GM15510 (cell line): ENCODE data around the gene BACH2.

Source experiments
- POLR2A ChIP-seq: IDR thresholded peaks from 3 replicates; pipeline ENCODE4 v1.6.1; 2011; ENCODE audit warnings: borderline replicate concordance; ENCODE audit not compliant: insufficient read length; ENCODE audit errors: extremely low read depth

Gene BACH2

DNA sequence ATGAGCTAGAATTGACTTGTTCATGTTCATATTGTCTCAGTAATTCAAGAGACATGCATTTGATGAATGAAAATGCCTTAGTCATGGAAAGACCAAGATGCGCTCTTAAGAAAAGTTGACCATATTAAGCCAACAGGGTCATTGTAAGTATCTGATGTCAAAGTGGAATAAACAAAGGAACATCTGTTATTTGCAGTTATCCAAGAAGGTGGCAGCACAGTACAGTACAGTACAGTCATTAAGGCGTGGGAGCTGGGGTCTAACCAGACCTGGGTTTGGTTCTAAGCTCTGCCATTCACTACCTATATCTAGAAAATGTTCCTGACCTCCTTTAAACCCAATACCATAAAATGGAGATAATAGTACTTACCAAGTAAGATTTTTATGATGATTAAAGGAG, 178.1 kb downstream of the BACH2 start:
- TF ChIP-seq POLR2A: no peak

- no peak for TF ChIP-seq POLR2A
Measured at GRCh38 chr6:90118069-90118468, 178.6 kb downstream of the BACH2 start.

GRCh38 chr6:90113389-90113788, 183.3 kb downstream of the BACH2 start:
- TF ChIP-seq POLR2A: no peak

DNA sequence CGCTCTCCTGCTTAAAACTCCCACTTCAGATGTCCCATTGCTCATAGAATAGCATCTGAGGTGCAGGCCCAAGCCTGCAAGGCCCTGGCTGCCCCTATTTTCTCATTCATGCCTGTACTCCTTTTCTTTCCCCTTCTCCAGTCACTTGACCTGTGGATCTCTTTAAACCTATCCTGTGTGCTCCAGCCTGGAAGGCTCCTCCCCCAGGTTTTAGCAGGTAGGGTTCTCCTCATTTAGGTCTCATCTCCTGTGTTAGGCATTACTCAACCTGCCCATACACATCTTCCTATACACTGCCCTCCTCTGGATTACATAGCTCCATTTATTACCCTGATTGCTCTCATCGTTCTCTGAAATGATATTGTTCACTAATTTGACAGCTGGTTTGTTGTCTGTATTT, 185.3 kb downstream of the BACH2 start:
- no peak for TF ChIP-seq POLR2A

DNA sequence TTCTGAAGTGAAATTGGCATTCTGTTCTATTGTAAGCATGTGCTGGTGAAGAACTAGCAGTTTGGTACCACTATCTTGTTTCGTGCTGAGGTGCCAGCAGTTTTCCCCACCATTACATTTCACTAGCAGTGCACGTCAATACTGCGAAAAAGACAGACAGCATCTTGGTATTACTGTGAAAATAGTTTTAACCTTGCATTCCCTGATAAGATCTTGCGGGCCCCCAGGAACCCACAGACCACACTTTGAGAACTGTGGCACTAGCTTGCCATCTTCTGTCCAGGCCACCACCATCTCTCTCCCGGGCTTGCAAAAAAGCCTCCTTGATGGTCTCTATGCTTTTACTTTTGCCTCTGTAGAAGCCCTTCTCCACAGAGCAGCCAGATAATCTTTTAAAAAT, 185.7 kb downstream of the BACH2 start:
- no peak for TF ChIP-seq POLR2A

- TF ChIP-seq POLR2A: no peak
Measured at GRCh38 chr6:90109141-90109540, 187.5 kb downstream of the BACH2 start.

GRCh38 chr6:90107771-90108282, 188.8 kb downstream of the BACH2 start:
- no peak for TF ChIP-seq POLR2A

DNA sequence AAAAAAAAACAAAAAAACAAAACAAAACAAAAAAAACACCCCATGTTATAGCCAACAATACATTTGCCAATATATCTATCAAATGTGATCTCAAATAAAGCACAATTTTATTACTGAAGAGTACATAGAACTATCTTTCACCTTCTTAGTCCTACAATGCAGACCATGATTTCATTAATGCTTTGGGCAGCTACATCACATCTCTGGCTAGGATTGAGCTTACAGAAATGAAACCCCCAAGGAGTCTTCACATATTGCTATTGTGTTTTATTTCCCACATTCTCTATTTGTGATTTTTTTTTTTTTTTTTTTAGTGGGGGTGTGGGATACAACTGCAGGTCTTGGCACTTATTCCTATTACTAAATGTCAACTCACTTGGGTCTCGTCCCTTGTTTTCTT, 189.3 kb downstream of the BACH2 start:
- no peak for TF ChIP-seq POLR2A

DNA sequence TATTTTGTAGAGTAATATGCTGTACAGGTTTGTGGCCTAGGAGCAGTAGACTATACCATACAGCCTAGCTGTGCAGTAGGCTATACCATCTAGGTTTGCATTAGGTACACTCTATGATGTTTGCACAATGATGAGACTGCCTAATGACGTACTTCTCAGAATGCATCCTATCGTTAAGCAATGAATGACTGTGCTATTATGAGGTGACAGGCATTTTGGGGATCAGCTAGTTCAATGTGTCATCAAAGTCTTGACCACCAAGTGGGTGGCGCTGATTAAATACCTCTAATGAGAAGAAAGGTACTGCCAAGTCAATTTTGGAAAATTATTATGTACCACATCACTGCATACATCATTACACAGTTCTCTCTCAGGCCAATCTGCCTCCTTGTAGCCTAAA, 190.2 kb downstream of the BACH2 start:
- no peak for TF ChIP-seq POLR2A

DNA sequence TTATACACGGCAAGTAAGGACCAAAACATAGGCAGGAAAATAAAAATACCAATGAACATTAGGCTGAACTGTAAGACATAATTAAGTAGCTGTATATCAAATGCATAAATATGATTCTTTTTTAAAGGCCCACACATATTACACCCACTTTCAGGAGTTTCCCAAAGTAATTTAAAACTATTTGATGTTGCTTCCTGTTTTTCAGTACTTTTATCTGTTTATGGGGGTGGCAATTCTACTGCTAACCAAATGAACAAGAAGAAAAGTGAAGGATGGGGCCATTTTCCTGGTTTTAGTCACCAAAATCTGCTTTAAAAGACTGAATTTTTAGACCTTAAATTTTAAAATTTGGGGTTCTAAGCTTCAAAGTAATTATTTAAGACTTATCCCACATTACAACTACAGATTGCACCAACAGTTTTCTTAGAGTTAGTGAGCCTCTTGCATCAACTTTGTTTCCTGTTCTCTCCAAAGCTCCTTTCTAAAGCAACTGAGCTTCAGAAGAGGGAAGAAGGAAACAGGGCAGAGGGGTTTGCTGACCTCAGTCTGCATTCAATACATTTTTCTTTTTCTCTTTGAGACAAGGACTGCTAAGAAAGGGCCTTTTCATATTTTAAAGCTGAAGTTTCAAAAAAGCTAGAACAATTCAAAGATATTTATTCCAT, 191.0 kb downstream of the BACH2 start:
- no peak for TF ChIP-seq POLR2A

DNA sequence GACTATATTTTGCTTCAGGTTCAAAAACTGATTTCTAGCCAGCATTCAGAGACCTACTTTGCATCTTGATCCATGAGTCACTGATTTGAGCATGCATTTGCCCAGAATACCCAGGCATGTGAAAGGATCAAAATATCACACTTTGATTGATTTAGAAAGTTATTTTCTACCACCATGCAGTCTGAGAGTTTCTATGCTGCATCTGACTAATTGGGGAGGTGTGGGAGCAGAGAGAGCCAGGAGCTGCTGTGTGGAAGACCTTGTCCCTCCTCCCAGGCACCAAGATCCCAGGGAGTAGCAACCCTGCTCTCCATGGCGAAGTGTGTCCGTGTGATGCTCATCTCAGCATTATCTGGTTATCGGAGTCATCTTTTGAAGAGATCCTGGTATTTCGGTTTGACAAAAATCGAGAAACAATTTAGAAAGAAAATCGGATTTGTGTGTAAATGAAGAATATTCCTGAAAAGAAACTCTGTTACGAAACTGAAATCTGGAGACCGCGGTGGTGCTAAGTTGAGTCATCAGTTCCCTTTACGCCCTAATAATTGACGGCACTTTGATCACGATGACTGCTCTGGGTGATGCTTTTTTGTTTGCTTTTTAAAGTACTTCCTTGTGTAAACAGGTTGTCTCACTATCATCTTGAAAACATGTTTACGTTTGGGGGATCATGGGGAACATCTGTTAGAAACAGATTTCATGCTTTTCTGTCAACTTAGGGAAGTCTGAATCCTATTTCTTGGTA, 193.4 kb downstream of the BACH2 start:
- no peak for TF ChIP-seq POLR2A

- no peak for TF ChIP-seq POLR2A
Measured at GRCh38 chr6:90101403-90101802, 195.2 kb downstream of the BACH2 start.

GRCh38 chr6:90100059-90100665, 196.5 kb downstream of the BACH2 start:
- no peak for TF ChIP-seq POLR2A

GRCh38 chr6:90098627-90099026, 198.0 kb downstream of the BACH2 start:
- no peak for TF ChIP-seq POLR2A

DNA sequence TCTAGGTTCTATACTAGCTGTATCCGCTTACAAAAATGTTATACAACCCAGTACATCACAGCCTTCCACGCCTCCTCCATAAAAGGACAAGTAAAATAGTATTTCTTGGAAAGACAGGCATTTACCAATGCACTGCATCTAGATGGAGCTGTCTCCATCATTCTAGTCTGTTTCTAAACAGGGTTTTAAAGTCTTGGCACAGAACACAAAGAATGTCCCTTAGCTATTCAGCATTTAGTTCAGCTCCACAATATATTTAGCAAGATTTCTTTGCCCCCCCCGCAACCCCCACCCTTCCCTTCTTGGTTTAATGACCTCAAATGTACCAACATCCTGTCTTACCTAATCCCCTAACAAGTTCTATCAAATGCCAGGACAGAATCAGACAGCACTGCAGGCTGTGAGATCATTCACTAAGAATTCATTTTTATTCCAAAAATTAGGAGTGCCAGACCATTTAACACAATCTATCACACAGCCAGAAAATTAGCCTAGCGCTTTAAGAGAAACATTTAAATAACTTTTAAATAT, 198.6 kb downstream of the BACH2 start:
- TF ChIP-seq POLR2A: no peak
